Non-pigmented ciliary epithelial cell (primary cell): ENCODE results near the gene MAVS.
A peak's percentile ranks its signal among the peaks of the same experiment; 100 is the strongest.

Source experiments
- DNase-seq: peaks from one replicate; pipeline ENCODE4 v3.0.0-alpha.2; 2010; ENCODE audit warnings: low read depth

The MAVS gene

DNA sequence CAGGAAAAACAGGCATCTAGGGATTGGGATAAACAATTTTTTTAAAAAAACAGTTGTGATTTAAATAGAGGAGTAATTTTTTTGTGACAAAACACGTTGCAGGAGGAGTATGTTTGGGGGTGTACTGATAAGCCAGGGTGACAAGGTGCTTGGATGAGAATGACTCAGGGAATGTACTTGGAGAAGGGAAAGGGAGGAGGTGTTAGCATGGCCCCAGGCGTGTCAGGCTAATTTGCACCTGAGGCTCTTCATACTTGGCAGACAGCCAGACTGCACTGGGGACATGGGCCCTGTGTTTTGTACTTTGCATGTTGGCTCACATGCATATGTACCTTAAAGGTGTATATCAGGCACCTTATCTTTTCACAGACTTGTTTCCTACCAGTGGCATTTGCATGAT, 65.3 kb downstream of the MAVS start:
- no peak for DNase-seq

DNA sequence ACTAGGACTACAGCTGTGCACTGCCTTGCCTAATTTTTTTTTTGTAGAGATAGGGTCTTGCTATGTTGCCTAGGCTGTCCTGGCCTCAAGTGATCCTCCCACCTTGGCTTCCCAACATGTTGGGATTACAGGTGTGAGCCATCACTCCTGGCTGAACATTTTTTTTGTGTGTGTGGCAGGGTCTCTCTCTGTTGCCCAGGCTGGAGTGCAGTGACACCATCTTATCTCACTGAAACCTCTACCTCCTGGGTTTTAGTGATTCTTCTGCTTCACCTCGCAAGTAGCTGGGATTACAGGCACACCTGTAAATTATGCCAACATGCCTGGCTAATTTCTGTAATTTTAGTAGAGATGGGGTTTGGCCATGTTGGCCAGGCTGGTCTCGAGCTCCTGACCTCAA, 67.8 kb downstream of the MAVS start:
- no peak for DNase-seq

DNA sequence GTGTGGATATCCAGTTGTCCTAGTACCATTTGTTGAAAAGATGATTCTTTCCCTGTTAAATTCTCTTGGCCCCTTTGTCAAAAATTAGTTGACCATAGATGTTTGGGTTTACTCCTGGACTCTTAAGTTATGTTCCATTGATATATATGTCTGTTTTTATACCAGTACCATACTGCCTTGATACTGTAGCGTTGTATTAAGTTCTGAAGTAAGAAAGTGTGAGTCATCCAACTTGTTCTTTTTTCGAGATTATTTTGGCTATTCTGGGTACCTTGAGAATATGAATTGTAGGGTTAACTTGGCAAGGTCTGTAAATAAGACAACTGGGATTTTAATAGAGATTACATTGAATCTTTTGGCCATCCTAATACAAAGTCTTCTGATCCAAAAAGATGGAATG, 69.1 kb downstream of the MAVS start:
- no peak for DNase-seq

GRCh38 chr20:3916364-3916763, 69.7 kb downstream of the MAVS start:
- no peak for DNase-seq

GRCh38 chr20:3919352-3919751, 72.7 kb downstream of the MAVS start:
- DNase-seq, result no peak

DNA sequence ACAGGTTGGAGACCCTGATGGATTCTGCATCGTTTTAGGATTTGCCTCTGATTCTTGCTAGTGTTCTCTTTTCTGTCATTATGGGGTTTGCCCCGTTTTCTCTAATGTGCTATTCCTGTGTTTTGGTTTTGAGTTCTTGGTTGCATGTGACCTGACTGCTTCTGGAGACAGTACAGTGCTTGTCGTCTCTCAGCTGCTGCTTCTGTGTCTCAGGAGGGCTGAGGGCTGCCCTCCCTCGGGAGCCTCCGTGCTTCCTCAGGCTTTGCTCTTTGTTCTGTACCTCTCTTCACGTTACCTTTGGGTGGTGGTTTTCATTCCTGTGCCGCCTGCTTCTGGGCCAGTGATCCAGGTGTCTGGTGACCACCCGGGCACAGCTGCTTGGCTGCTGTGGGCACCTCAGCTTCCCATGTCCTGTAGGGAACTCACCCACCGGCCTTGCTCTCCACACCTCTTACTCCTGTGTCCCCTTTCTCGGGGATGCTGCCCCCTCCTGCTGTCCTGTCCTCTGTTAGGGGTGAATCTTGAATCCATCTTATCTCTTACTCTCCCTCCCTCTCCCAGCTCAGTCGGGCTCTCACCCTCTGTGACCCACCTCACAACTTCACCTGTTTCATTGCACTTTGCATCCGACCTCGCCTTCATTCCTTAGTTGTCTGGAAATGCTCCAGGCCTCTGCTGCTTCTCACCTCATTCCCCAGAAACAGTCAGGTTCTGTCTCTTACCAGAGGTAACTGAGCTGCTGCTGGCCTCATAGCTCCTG, 75.8 kb downstream of the MAVS start:
- no peak for DNase-seq

GRCh38 chr20:3922983-3923339, 76.3 kb downstream of the MAVS start:
- DNase-seq, result no peak

DNA sequence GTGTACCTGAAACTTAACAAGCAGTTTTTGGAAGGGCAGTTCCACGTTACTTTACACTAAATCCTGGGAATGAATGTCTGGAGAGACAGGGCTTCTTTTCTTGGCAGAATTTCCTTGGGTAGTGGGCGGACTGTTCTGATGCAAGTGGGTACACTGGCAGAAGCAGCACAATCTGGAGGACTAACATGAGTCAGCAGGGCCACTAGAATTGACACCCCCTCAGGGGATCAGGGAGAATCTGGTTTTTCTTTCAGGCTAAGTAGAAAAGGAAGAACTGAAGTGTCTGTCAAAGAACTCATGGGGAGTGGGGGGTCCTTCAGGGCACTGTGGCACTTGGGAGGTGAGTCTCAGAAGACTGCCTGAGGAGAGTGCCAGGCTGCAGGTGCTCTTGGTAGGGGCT, 77.2 kb downstream of the MAVS start:
- peak; percentile 19 for DNase-seq

- no peak for DNase-seq
Observed at GRCh38 chr20:3924304-3925112, 77.9 kb downstream of the MAVS start.

DNA sequence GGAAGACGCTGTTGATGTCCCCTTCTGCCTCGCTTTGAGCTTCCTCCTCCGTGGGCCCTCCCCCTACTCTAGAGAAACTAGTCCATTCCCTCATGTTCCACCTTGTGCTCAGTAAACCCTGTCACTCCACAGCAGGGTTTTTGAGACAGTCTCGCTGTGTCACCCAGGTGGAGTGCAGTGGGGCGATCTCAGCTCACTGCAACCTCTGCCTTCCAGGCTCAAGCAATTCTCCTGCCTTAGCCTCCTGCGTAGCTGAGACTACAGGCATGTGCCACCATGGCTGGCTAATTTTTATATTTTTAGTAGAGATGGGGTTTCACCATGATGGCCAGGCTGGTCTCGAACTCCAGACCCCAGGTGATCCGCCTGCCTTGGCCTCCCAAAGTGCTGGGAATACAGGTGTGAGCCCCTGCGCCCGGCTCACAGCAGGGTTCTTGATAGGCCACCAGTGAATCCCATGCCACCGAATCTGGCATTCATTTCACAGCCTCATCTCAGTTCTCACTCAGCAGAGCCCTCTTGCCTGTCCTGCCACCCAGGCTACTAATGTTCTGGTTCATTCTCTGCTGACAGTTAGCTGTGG, 78.6 kb downstream of the MAVS start:
- DNase-seq, result no peak
